ENCODE results near the gene OAS3.
"Not testable (repeated sequence)": the region's sequence is repeated elsewhere in the genome, so short reads cannot be mapped to it uniquely, and the experiment has no call there.

The OAS3 gene

DNA sequence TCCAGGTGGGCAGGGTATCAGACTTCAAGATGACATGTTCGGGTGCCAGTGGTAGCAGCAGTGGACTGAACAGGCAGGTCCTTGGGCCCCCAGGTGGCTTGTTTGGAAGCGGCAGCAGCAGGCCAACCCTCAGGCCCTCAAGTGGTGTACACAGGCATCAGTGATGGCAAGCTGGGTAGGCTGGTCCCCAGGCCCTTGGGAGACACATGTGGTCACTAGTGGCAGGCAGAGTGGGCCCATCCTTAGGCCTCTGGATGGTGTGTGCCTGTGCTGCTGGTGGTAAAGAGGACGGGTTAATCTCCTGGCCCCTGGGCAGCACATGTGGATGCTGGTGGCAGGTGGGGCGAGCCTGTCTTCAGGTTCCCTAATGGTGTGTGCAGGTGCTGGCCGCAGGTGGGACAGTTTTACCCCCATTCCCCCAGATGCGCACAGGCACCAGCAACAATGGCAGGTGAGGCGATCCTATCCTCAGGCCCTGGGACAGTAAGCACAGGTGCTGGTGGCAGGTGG lies 48.1 kb downstream of the OAS3 start:
- H3K9me3 ChIP-seq (ENCODE audit: low read length): no peaks in the 10 kb centered on the region
- H2AFZ ChIP-seq (ENCODE audit: low read depth, low read length): no peak overlapping the region
- H3K4me3 ChIP-seq (ENCODE audit: low read length): no peak overlapping the region
- no peaks in the 10 kb centered on the region for H3K4me1 ChIP-seq (ENCODE audit: insufficient read depth, low read length)
- peaks cover 4% of the 10 kb centered on the region for H3K27me3 ChIP-seq (ENCODE audit: insufficient read depth, low read length)
- no peaks in the 10 kb centered on the region for H3K36me3 ChIP-seq (ENCODE audit: insufficient read depth, low read length)

DNA sequence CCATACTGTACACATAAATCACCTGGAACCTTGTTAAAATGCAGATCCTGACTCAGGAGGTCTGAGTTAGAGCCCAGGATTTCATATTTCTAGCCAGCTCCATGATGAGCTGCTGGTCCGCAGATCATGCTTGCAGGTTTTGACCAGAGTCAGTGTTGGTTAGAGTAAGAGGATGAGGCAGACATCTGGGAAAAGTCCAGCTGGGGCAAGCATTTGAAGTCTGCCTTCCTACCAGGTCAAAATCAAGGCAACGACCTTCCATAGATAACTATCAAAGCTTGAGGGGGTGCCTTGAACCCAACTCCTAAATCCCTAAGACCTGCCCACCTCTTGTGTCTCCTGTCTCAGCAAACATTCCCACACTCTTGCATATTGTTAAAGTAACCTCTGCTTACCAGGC lies 49.3 kb downstream of the OAS3 start:
- Histone ChIP-seq H3K4me3 (ENCODE audit: low read length) (no peak overlapping the region), H2AFZ (ENCODE audit: low read depth, low read length) (no peak overlapping the region), H3K36me3 (ENCODE audit: insufficient read depth, low read length) (no peaks in the 10 kb centered on the region), H3K27me3 (ENCODE audit: insufficient read depth, low read length) (peaks cover 4% of the 10 kb centered on the region), H3K9me3 (ENCODE audit: low read length) (no peaks in the 10 kb centered on the region), H3K4me1 (ENCODE audit: insufficient read depth, low read length) (no peaks in the 10 kb centered on the region)

DNA sequence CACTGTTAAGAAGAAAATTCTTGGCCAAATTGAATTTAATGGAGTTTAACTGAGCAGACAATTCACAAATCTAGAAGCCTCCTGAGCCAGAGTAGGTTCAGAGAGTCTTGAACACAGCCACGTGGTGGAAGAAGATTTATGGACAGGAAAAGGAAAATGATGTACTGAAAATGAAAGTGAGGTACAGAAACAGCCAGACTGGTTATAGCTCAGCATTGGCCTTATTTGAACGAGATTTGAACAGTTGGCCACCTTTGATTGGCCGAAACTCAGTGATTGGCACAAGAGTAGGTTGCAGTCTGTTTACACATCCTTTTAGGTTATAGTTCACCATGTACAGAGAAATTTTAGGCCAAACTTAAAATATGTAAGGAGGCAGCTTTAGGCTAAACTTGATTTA lies 50.0 kb downstream of the OAS3 start:
- Histone ChIP-seq H3K4me1 (ENCODE audit: insufficient read depth, low read length) (no peaks in the 10 kb centered on the region), H3K9me3 (ENCODE audit: low read length) (no peaks in the 10 kb centered on the region), H2AFZ (ENCODE audit: low read depth, low read length) (no peak overlapping the region), H3K27me3 (ENCODE audit: insufficient read depth, low read length) (peaks cover 4% of the 10 kb centered on the region), H3K4me3 (ENCODE audit: low read length) (no peak overlapping the region), H3K36me3 (ENCODE audit: insufficient read depth, low read length) (no peaks in the 10 kb centered on the region)

DNA sequence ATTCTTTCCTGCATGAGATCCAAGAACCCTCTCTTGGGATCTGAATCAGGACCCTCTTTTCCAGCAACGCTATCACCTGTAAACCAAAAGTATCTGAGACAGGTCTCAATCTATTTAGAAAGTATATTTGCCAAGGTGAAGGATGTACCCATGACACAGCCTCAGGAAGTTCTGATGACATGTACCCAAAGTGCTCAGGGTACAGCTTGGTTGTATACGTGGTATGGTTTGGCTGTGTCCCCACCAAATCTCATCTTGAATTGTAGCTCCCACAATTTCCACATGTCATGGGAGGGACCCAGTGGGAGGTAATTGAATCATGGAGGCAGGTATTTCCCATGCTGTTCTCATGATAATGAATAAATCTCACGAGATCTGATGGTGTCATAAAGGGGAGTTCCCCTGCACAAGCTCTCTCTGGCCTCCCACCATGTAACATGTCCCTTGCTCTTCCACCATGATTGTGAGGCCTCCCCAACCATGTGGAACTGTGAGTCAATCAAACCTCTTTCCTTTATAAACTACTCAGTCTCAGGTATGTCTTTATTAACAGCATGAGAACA lies 50.6 kb downstream of the OAS3 start:
- not testable (repeated sequence) for H3K27me3 ChIP-seq (ENCODE audit: insufficient read depth, low read length); H2AFZ ChIP-seq (ENCODE audit: low read depth, low read length); H3K4me1 ChIP-seq (ENCODE audit: insufficient read depth, low read length); H3K36me3 ChIP-seq (ENCODE audit: insufficient read depth, low read length); H3K4me3 ChIP-seq (ENCODE audit: low read length); H3K9me3 ChIP-seq (ENCODE audit: low read length)

DNA sequence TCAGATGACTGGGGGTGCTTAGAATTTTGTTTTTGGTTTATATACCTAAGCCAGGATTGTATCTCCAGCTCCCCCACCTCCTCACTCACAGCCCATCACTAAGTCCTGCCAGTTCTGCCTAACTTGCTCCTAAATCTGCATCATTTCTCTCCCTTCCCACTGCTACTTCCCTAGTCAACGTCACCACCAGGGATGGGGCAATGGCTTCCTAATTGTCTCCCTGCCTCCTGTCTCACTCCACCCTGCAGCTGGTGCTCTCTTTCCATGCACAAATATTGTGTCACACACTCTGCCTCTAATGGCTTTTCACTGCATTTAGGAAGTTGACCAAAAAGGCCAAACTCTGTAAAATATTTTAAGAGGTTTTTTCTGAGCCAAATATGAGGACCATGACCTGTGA lies 51.5 kb downstream of the OAS3 start:
- no peak overlapping the region for H3K4me3 ChIP-seq (ENCODE audit: low read length)
- no peaks in the 10 kb centered on the region for H3K4me1 ChIP-seq (ENCODE audit: insufficient read depth, low read length)
- H2AFZ ChIP-seq (ENCODE audit: low read depth, low read length): no peak overlapping the region
- H3K9me3 ChIP-seq (ENCODE audit: low read length): no peaks in the 10 kb centered on the region
- peaks cover 4% of the 10 kb centered on the region for H3K27me3 ChIP-seq (ENCODE audit: insufficient read depth, low read length)
- no peaks in the 10 kb centered on the region for H3K36me3 ChIP-seq (ENCODE audit: insufficient read depth, low read length)

DNA sequence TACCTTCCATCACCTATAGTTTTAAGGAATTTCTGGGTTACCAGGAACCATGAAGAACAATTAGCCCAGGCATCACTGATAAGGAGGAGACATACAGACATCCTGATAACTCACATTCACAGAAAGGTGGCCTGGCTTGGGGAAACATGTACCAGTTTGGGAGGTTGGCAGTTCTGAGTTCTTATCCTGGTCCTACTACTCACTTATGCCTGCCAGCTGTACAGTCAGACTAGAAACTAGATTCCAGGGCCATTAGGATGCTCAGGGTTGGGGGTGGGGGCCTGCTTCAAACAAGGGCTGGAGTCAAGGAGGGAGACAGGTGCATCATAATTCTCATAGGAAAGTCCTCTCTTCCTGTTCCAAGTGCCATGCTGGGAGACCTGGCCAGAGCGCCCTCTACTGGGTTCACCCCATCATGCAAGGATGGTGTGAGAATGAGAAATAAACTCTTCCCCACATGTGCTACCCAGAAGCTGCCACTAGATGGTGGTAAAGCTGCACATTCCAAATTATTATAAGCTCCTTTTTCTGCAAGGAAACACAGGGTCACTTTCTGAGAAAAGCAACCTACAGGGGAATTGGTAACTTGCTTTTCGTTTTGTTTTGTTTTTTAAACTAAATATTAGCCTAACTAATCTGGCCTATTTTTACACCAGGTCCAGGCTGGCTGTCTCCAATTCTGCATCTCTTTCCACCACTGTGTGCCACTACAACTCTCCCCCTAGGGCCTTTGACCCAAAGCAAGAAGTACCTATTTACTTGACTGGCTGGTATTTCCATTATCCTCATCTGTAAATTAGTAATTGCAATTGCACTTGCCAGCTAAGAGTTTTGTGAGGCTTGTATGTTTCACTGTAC lies 54.5 kb downstream of the OAS3 start:
- Histone ChIP-seq H2AFZ (ENCODE audit: low read depth, low read length) (no peak overlapping the region), H3K4me1 (ENCODE audit: insufficient read depth, low read length) (no peaks in the 10 kb centered on the region), H3K4me3 (ENCODE audit: low read length) (no peak overlapping the region), H3K9me3 (ENCODE audit: low read length) (no peaks in the 10 kb centered on the region), H3K36me3 (ENCODE audit: insufficient read depth, low read length) (no peaks in the 10 kb centered on the region), H3K27me3 (ENCODE audit: insufficient read depth, low read length) (no peaks in the 10 kb centered on the region)

DNA sequence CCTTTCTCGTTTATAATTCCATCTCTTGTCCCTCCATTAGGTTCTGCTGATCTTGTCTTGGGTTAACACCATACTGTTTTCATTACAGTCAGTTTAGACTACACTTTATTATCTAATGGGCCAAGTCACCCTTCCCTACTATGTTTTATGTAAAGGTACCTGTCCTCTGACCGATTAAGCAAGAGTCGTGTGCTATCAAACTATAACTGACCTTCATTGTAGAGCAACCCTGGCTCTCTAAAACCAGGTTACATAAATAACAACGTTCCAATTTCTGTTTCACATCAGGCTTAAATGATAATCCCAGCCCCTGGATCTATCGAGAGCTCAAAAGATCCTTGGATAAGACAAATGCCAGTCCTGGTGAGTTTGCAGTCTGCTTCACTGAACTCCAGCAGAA lies 56.7 kb downstream of the OAS3 start:
- Histone ChIP-seq H3K36me3 (ENCODE audit: insufficient read depth, low read length) (no peaks in the 10 kb centered on the region), H3K27me3 (ENCODE audit: insufficient read depth, low read length) (no peaks in the 10 kb centered on the region), H3K4me3 (ENCODE audit: low read length) (no peak overlapping the region), H3K4me1 (ENCODE audit: insufficient read depth, low read length) (no peaks in the 10 kb centered on the region), H3K9me3 (ENCODE audit: low read length) (no peaks in the 10 kb centered on the region), H2AFZ (ENCODE audit: low read depth, low read length) (no peak overlapping the region)

DNA sequence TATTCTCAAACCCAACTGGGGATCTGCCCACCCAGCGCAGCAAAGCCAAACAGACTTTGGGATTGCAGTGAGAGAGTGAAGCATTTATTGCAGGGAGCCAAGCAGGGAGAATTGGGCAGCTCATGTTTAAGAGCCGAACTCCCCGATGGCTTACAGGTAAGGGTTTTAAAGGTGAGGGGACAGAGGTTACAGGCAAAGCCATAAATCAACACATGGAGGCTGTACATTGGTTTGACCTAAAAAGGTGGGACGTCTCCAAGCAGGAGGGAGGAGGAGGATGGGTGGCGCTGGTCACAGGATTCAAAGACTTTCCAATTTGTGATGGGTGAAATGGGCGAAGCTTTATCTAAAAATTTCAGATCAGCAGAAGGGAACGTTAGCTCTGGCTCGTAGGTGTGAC lies 58.2 kb downstream of the OAS3 start:
- H3K9me3 ChIP-seq (ENCODE audit: low read length): peaks cover 2% of the 10 kb centered on the region
- no peaks in the 10 kb centered on the region for H3K4me1 ChIP-seq (ENCODE audit: insufficient read depth, low read length)
- no peaks in the 10 kb centered on the region for H3K27me3 ChIP-seq (ENCODE audit: insufficient read depth, low read length)
- H3K4me3 ChIP-seq (ENCODE audit: low read length): no peak overlapping the region
- no peaks in the 10 kb centered on the region for H3K36me3 ChIP-seq (ENCODE audit: insufficient read depth, low read length)
- H2AFZ ChIP-seq (ENCODE audit: low read depth, low read length): no peak overlapping the region

DNA sequence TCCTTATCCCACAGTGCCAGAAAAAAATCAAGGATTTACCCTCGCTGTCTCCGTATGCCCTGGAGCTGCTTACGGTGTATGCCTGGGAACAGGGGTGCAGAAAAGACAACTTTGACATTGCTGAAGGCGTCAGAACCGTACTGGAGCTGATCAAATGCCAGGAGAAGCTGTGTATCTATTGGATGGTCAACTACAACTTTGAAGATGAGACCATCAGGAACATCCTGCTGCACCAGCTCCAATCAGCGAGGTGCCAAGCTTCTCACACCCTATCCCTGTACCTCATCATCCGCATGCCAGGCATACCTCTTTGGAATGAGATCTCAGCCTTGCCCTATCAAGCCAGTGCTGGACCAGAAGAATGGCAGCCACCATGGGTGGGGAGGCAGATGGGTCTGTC lies 59.2 kb downstream of the OAS3 start:
- peaks cover 3% of the 10 kb centered on the region for H3K27me3 ChIP-seq (ENCODE audit: insufficient read depth, low read length)
- H2AFZ ChIP-seq (ENCODE audit: low read depth, low read length): no peak overlapping the region
- H3K9me3 ChIP-seq (ENCODE audit: low read length): peaks cover 2% of the 10 kb centered on the region
- no peaks in the 10 kb centered on the region for H3K36me3 ChIP-seq (ENCODE audit: insufficient read depth, low read length)
- H3K4me1 ChIP-seq (ENCODE audit: insufficient read depth, low read length): no peaks in the 10 kb centered on the region
- H3K4me3 ChIP-seq (ENCODE audit: low read length): no peak overlapping the region

DNA sequence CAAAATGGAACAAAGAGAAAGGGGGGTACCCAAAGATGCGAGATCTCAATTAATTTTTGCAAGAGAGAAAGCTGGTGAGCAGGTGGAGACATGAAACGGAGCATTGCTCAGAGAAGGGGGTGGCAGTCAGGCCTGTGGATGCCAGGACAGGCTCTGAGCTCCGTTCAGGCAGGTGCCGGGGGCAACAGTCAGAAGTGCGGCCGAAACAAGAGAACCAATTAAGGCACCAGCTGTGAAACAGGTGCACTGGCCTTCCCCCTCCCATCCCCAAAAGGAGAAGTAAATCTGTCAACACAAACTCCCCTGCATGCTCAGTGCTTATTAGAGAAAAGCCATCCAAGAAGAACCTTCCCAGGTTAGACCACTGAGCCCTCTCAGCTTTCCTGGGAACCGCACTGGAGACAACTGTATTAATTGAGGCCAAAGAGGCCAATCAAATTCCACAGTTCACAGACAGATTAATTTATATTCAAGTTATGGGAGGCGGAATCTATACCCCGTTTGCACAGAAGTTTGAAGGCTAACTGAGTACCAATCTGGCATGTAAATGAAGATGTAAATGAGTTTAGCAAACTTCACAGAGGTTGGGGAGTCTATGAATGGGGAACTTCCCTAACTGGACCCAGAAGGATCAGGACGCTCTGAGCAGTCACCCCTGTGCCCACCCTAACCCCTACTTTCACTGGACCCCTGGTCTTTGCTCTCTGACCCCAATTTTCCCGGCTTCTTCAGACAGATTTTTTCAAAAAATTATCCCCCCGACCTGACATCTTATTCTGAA lies 60.9 kb downstream of the OAS3 start:
- Histone ChIP-seq H3K4me1 (ENCODE audit: insufficient read depth, low read length) (no peaks in the 10 kb centered on the region), H3K27me3 (ENCODE audit: insufficient read depth, low read length) (peaks cover 8% of the 10 kb centered on the region), H3K36me3 (ENCODE audit: insufficient read depth, low read length) (no peaks in the 10 kb centered on the region), H3K9me3 (ENCODE audit: low read length) (peaks cover 2% of the 10 kb centered on the region), H3K4me3 (ENCODE audit: low read length) (no peak overlapping the region), H2AFZ (ENCODE audit: low read depth, low read length) (no peak overlapping the region)

DNA sequence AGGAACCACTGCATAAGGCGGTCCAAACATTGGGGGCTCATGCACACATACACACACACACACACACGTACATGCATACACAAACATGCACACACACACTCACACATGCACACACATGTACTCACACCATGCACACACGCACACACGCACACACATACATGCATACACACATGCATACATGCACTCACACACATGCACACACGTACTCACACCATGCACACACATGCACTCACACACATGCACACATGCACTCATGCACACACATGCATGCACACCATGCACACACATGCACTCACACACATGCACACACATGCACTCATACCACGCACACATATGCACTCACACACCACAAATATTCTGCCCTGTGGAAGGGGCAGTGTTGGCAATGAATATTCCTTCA lies 62.2 kb downstream of the OAS3 start:
- H2AFZ ChIP-seq (ENCODE audit: low read depth, low read length): no peak overlapping the region
- no peaks in the 10 kb centered on the region for H3K4me1 ChIP-seq (ENCODE audit: insufficient read depth, low read length)
- H3K9me3 ChIP-seq (ENCODE audit: low read length): peaks cover 2% of the 10 kb centered on the region
- H3K4me3 ChIP-seq (ENCODE audit: low read length): no peak overlapping the region
- peaks cover 8% of the 10 kb centered on the region for H3K27me3 ChIP-seq (ENCODE audit: insufficient read depth, low read length)
- no peaks in the 10 kb centered on the region for H3K36me3 ChIP-seq (ENCODE audit: insufficient read depth, low read length)

DNA sequence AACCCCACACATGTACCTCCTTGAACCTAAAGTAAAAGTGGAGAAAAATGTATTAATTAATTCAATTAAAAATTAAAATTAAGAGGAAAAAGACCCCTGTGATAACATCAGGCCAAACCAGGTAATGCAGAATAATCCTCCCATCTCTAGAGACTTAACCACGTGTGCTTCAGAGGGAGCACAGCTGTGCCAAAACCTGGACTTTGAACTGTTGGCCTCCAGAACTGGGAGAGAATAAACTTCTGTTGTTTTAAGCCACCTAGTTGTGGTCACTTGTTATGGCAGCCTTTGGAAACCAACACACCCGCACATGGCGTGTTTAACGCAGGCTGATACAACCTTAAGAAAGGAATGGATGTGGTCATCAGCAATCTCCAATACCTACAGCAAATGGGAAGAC lies 63.9 kb downstream of the OAS3 start:
- H3K4me3 ChIP-seq (ENCODE audit: low read length): no peak overlapping the region
- peaks cover 2% of the 10 kb centered on the region for H3K9me3 ChIP-seq (ENCODE audit: low read length)
- peaks cover 8% of the 10 kb centered on the region for H3K27me3 ChIP-seq (ENCODE audit: insufficient read depth, low read length)
- H3K4me1 ChIP-seq (ENCODE audit: insufficient read depth, low read length): no peaks in the 10 kb centered on the region
- H3K36me3 ChIP-seq (ENCODE audit: insufficient read depth, low read length): no peaks in the 10 kb centered on the region
- no peak overlapping the region for H2AFZ ChIP-seq (ENCODE audit: low read depth, low read length)

DNA sequence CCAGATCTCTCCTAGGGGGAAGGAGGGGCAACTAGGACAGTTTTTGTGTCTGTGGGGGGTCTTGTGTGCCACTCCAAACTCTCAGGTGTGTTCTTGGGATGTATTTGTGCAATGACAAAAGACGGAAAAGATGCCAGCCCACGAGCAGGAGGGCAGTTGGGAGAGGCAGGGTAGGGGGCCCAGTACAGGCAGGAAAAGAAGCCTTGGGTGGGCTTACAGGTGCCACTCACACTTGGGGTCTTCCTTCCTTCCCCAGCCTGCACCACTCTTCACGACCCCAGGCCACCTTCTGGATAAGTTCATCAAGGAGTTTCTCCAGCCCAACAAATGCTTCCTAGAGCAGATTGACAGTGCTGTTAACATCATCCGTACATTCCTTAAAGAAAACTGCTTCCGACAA lies 64.4 kb downstream of the OAS3 start:
- Histone ChIP-seq H3K36me3 (ENCODE audit: insufficient read depth, low read length) (no peaks in the 10 kb centered on the region), H3K4me1 (ENCODE audit: insufficient read depth, low read length) (no peaks in the 10 kb centered on the region)

More for the DNA sequence above, 64.4 kb downstream of the OAS3 start:
- peaks cover 8% of the 10 kb centered on the region for H3K27me3 ChIP-seq (ENCODE audit: insufficient read depth, low read length)
- H3K4me3 ChIP-seq (ENCODE audit: low read length): no peak overlapping the region
- H2AFZ ChIP-seq (ENCODE audit: low read depth, low read length): no peak overlapping the region
- H3K9me3 ChIP-seq (ENCODE audit: low read length): peaks cover 2% of the 10 kb centered on the region
